Neural cell (in vitro differentiated cells): ENCODE results near the gene SPATS2. TPM values are rescaled to one million over a fixed set of nuclear protein-coding genes. Genes with fewer than 3 reads are reported as not detected.

ENCODE experiments used
- H2AFZ ChIP-seq: fragments of 200-600, 300-800 bp; sonication (generic), shearing (Covaris generic); 2 replicates; pipeline ENCODE4 v1.6.0; 2014; ENCODE audit warnings: low read depth, mild to moderate bottlenecking, antibody characterized with exemption, low read length, moderate library complexity
- H3F3A ChIP-seq: fragments of 200-600 bp; shearing (Covaris generic); 2 replicates; pipeline ENCODE4 v1.6.1; 2016; ENCODE audit warnings: mild to moderate bottlenecking, moderate library complexity, mixed read lengths, antibody characterized with exemption, low read length; ENCODE audit not compliant: insufficient read depth, poor library complexity, severe bottlenecking
- H3K27ac ChIP-seq: fragments of 200-600, 300-800 bp; sonication (generic), shearing (Covaris generic); 2 replicates; pipeline ENCODE4 v1.5.1; 2014; ENCODE audit warnings: mild to moderate bottlenecking, low read length, moderate library complexity
- H3K27me3 ChIP-seq: fragments of 300-800, 200-600 bp; sonication (generic), shearing (Covaris generic); 2 replicates; pipeline ENCODE4 v1.6.0; 2014; ENCODE audit warnings: mild to moderate bottlenecking, low read depth, low read length, moderate library complexity; ENCODE audit not compliant: insufficient read depth
- H3K36me3 ChIP-seq: fragments of 300-800, 200-600 bp; sonication (generic), shearing (Covaris generic); 2 replicates; pipeline ENCODE4 v1.5.1; 2014; ENCODE audit warnings: mild to moderate bottlenecking, antibody characterized with exemption, low read length, moderate library complexity; ENCODE audit not compliant: insufficient read depth
- H3K4me2 ChIP-seq: fragments of 300-800, 200-600 bp; sonication (generic), shearing (Covaris generic); 2 replicates; pipeline ENCODE4 v1.6.0; 2014; ENCODE audit warnings: mild to moderate bottlenecking, low read length
- H3K4me3 ChIP-seq: fragments of 300-800, 200-600 bp; sonication (generic), shearing (Covaris generic); 2 replicates; pipeline ENCODE4 v1.5.1; 2014; ENCODE audit warnings: mild to moderate bottlenecking, low read length, moderate library complexity
- H3K79me2 ChIP-seq: fragments of 200-600 bp; shearing (Covaris generic); replicated peaks from 2 replicates; pipeline ENCODE4 v1.6.0; 2014; ENCODE audit warnings: mild to moderate bottlenecking, low read length, moderate library complexity; ENCODE audit not compliant: insufficient read depth
- H3K9ac ChIP-seq: fragments of 300-800, 200-600 bp; sonication (generic), shearing (Covaris generic); 2 replicates; pipeline ENCODE4 v1.6.1; 2016; ENCODE audit warnings: mild to moderate bottlenecking, low read length, mixed read lengths
- H3K9me2 ChIP-seq: fragments of 200-600 bp; shearing (Covaris generic); 2 replicates; pipeline ENCODE4 v1.6.1; 2016; ENCODE audit warnings: mild to moderate bottlenecking, low read length, mixed read lengths; ENCODE audit not compliant: insufficient read depth
- H3K9me3 ChIP-seq: fragments of 200-600, 300-800 bp; sonication (generic), shearing (Covaris generic); 2 replicates; pipeline ENCODE4 v1.6.1; 2016; ENCODE audit warnings: mild to moderate bottlenecking, mixed run types, low read length, moderate library complexity, mixed read lengths
- H4K20me1 ChIP-seq: fragments of 200-600 bp; shearing (Covaris generic); 2 replicates; pipeline ENCODE4 v1.6.1; 2016; ENCODE audit warnings: mild to moderate bottlenecking, mixed run types; ENCODE audit not compliant: insufficient read depth
- CTCF ChIP-seq: fragments of 450-650 bp; IDR thresholded peaks from 2 replicates; pipeline ENCODE4 v1.5.1; 2014; ENCODE audit warnings: antibody characterized with exemption, mild to moderate bottlenecking, moderate library complexity; ENCODE audit not compliant: poor library complexity, severe bottlenecking
- EP300 ChIP-seq: fragments of 450-650 bp; conservative IDR thresholded peaks from 2 replicates; pipeline ENCODE4 v1.6.1; 2014; ENCODE audit warnings: antibody characterized with exemption, mild to moderate bottlenecking, moderate library complexity; ENCODE audit not compliant: poor library complexity, severe bottlenecking
- EZH2 ChIP-seq: fragments of 200-600, 300-800 bp; shearing (Covaris generic), sonication (generic); IDR thresholded peaks from 2 replicates; pipeline ENCODE4 v1.6.1; 2014; ENCODE audit warnings: antibody characterized with exemption, low read length, borderline replicate concordance, mild to moderate bottlenecking; ENCODE audit not compliant: insufficient read depth, poor library complexity, severe bottlenecking
- MXI1 ChIP-seq: fragments of 450-650 bp; conservative IDR thresholded peaks from 2 replicates; pipeline ENCODE4 v1.6.1; 2014; ENCODE audit warnings: antibody characterized with exemption, mild to moderate bottlenecking; ENCODE audit not compliant: poor library complexity, severe bottlenecking
- POLR2AphosphoS5 ChIP-seq: IDR thresholded peaks from 2 replicates; pipeline ENCODE4 v1.6.1; 2012
- RAD21 ChIP-seq: fragments of 450-650 bp; conservative IDR thresholded peaks from 2 replicates; pipeline ENCODE4 v1.6.1; 2014; ENCODE audit warnings: antibody characterized with exemption, mild to moderate bottlenecking, moderate library complexity
- REST ChIP-seq: IDR thresholded peaks from 2 replicates; pipeline ENCODE4 v1.6.1; 2012; ENCODE audit warnings: borderline replicate concordance
- SMC3 ChIP-seq: fragments of 450-650 bp; conservative IDR thresholded peaks from 2 replicates; pipeline ENCODE4 v1.6.1; 2014; ENCODE audit warnings: antibody characterized with exemption, mild to moderate bottlenecking, moderate library complexity; ENCODE audit not compliant: poor library complexity
- TAF1 ChIP-seq: IDR thresholded peaks from 2 replicates; pipeline ENCODE4 v1.6.1; 2012; ENCODE audit warnings: low read depth
- polyA plus RNA-seq: library from polyadenylated mRNA; depleted of rRNA; stranded (reverse); fragments of >200 nt; gene quantifications from 2 replicates; pipeline ENCODE4 v1.2.3, GENCODE V29; 2014

SPATS2 gene
- polyA plus RNA-seq, 1 donor from 2014 or later, result 58.4 TPM

GRCh38 chr12:49554266-49554665 is 187.0 kb downstream of the SPATS2 start:
- TF ChIP-seq CTCF (no peak), EZH2 (no peak), RAD21 (no peak), EP300 (no peak)
- H3K9ac ChIP-seq, result no peak overlapping the region
- no peaks in the 10 kb centered on the region for H3F3A ChIP-seq
- H3K9me2 ChIP-seq, result no peaks in the 10 kb centered on the region
- H3K9me3 ChIP-seq, result no peaks in the 10 kb centered on the region
- H3K27me3 ChIP-seq, result peaks cover 3% of the 10 kb centered on the region
- H4K20me1 ChIP-seq, result no peaks in the 10 kb centered on the region
- no peaks in the 10 kb centered on the region for H3K36me3 ChIP-seq
- H2AFZ ChIP-seq, result no peak overlapping the region
- no peak overlapping the region for H3K4me3 ChIP-seq
- H3K4me2 ChIP-seq, result no peak overlapping the region
- H3K27ac ChIP-seq, result no peak overlapping the region
- no peaks in the 10 kb centered on the region for H3K79me2 ChIP-seq

GRCh38 chr12:49555631-49556390 is 188.5 kb downstream of the SPATS2 start:
- Histone ChIP-seq H3K9me3 (no peaks in the 10 kb centered on the region), H4K20me1 (no peaks in the 10 kb centered on the region), H3K27me3 (no peaks in the 10 kb centered on the region), H3K79me2 (no peaks in the 10 kb centered on the region), H3F3A (no peaks in the 10 kb centered on the region), H3K27ac (no peak overlapping the region), H3K4me2 (no peak overlapping the region), H3K9me2 (no peaks in the 10 kb centered on the region), H3K9ac (no peak overlapping the region), H3K36me3 (no peaks in the 10 kb centered on the region), H2AFZ (no peak overlapping the region), H3K4me3 (no peak overlapping the region)
- TF ChIP-seq TAF1 (no peak), EZH2 (no peak)

- no peaks in the 10 kb centered on the region for H3K9me3 ChIP-seq
Observed at GRCh38 chr12:49556391-49557186, 189.3 kb downstream of the SPATS2 start.

More at GRCh38 chr12:49556391-49557186, 189.3 kb downstream of the SPATS2 start:
- TF ChIP-seq TAF1 (no peak), MXI1 (no peak), EZH2 (no peak), CTCF (no peak), POLR2AphosphoS5 (no peak), SMC3 (no peak), REST (no peak)
- Histone ChIP-seq H3K27ac (no peak overlapping the region), H3K9me2 (no peaks in the 10 kb centered on the region), H2AFZ (no peak overlapping the region), H3K9ac (no peak overlapping the region), H3K4me3 (no peak overlapping the region), H4K20me1 (no peaks in the 10 kb centered on the region), H3K79me2 (no peaks in the 10 kb centered on the region), H3F3A (no peaks in the 10 kb centered on the region), H3K27me3 (no peaks in the 10 kb centered on the region), H3K36me3 (no peaks in the 10 kb centered on the region), H3K4me2 (no peak overlapping the region)
